ENCODE results near the gene MEGF6.

DNA sequence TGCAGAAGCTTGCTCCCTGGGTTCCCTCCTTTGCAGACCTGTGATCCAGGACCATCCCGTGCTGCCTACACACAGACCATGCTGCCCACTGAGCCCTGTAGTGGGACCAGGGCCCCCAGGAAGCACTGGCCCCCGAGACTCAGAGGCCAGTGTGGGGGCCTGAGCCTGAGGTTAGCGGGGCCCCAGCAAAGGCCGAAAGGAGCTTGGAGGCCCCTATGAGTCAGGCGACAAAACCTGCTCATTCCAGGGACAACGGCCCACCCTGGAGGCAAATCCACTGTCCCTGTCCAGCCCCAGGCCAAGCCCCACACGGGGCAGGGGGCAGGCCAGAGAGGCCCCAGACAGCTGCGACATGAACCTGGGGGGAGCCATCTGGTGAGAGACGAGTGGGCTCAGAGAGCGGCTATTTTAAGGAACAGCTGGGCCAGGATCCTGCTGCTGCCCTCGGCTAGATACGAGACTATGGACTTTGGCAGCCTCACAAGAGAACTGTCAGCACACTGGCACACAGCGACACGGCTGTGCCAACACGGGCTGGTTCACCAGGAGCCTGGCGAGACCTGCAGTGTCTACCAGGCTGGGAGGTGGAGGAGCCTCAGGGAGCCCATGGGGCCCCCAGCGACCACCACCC lies 82.1 kb downstream of the MEGF6 start:
- TF ChIP-seq, protein P1, sequence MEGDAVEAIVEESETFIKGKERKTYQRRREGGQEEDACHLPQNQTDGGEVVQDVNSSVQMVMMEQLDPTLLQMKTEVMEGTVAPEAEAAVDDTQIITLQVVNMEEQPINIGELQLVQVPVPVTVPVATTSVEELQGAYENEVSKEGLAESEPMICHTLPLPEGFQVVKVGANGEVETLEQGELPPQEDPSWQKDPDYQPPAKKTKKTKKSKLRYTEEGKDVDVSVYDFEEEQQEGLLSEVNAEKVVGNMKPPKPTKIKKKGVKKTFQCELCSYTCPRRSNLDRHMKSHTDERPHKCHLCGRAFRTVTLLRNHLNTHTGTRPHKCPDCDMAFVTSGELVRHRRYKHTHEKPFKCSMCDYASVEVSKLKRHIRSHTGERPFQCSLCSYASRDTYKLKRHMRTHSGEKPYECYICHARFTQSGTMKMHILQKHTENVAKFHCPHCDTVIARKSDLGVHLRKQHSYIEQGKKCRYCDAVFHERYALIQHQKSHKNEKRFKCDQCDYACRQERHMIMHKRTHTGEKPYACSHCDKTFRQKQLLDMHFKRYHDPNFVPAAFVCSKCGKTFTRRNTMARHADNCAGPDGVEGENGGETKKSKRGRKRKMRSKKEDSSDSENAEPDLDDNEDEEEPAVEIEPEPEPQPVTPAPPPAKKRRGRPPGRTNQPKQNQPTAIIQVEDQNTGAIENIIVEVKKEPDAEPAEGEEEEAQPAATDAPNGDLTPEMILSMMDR (IDR thresholded peaks at IDR 0.05 in 2 of 3, conservative IDR thresholded peaks at IDR 0.05 in 1 of 3; ENCODE audit: insufficient read depth in 2 of 3, low read depth in 1 of 3, low read length in 3 of 3), result no peak
- TF ChIP-seq GATAD2B (IDR thresholded peaks at IDR 0.05; ENCODE audit: borderline replicate concordance) (no peak), TCF7L2 (IDR thresholded peaks at IDR 0.05; ENCODE audit: low read depth, low read length) (no peak), SIX5 (IDR thresholded peaks at IDR 0.05; ENCODE audit: borderline replicate concordance in 1 of 2, insufficient read depth in 1 of 2, low read depth in 1 of 2, low read length in 2 of 2) (no peak), ATF1 (CRISPR knock-in tag; IDR thresholded peaks at IDR 0.05) (no peak), ATF1 (tag; IDR thresholded peaks at IDR 0.05) (no peak), EP300 (IDR thresholded peaks at IDR 0.05; ENCODE audit: low read length) (no peak), POLR2AphosphoS5 (IDR thresholded peaks at IDR 0.05; ENCODE audit: control insufficient read depth, insufficient read depth, low read depth, low read length) (no peak), ZSCAN29 (IDR thresholded peaks at IDR 0.05) (no peak)

Measured in K562 (cell line).